HepG2 (cell line): ENCODE measurements around the gene SEPTIN3.

Experiments
- CREB1 ChIP-seq, 2 experiments: fragments of 450-650 bp in 1 of 2; IDR thresholded peaks; 2 replicates each; pipeline ENCODE4 v1.6.1; 2016 to 2017; ENCODE audit warnings: control low read depth in 1 of 2, mild to moderate bottlenecking in 1 of 2, missing compliant biosample characterization in 1 of 2, missing genetic modification characterization in 1 of 2
- ESRRA ChIP-seq: sonication (generic); formaldehyde crosslinking; IDR thresholded peaks from 2 replicates; pipeline ENCODE4 v1.5.1; 2020; ENCODE audit warnings: mild to moderate bottlenecking, low read depth, missing genetic modification reagents
- POLR2A ChIP-seq, 2 experiments: IDR thresholded peaks; 2 replicates each; pipeline ENCODE4 v1.6.1; 2011; ENCODE audit warnings: low read depth in 2 of 2, low read length in 2 of 2, mild to moderate bottlenecking in 1 of 2, moderate library complexity in 1 of 2; ENCODE audit not compliant: insufficient read depth in 1 of 2
- POLR2AphosphoS5 ChIP-seq: IDR thresholded peaks from 2 replicates; pipeline ENCODE4 v1.6.1; 2012; ENCODE audit warnings: low read depth, low read length

DNA sequence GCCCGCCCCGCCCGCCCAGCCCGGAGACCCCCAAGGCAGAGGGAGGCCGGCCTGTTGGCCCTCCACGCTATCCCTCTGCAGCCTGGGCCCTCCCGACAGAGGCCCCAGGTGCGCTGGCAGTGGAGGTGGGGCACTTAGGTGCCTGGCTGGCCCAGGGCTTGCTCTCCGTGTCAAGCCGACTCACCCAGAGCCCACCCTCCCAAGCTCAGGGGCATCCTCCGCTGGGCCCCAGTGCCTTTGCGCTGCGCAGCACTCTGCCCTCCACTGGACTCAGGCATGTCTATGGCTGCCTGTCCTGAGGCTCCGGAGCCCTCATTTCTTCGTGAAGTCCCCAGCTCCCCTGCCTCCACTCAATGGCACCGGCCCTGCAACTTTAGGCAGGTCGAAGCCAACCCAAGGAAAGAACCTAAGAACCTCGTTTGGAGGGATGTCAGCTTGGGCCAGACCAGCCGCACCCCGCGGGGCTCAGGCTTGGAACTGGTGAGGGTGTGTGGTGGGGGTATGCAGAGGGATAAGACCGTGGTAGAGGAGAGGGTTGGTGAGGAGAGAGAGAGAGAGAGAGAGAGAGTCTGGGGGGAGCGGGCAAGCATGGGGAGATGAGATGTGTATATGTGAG, 11.2 kb upstream of the SEPTIN3 start:
- TF ChIP-seq POLR2A (IDR thresholded peaks at IDR 0.05; ENCODE audit: insufficient read depth in 1 of 2, low read depth in 2 of 2, low read length in 2 of 2) (no peak), POLR2AphosphoS5 (no peak), CREB1 (IDR thresholded peaks at IDR 0.05) (no peak), CREB1 (CRISPR knock-in tag; IDR thresholded peaks at IDR 0.05) (no peak), ESRRA (CRISPR knock-in tag) (no peak)
